GM23248 (cell line): ENCODE results near the gene MRPL10. TPM values are rescaled to one million over a fixed set of nuclear protein-coding genes. Genes with fewer than 3 reads are reported as not detected.

Experiments
- DNase-seq: peaks from one replicate; pipeline ENCODE4 v3.0.0-alpha.2; 2015
- H2AFZ ChIP-seq: fragments of 200-600 bp; sonication (generic); 2 replicates; pipeline ENCODE4 v1.6.1; 2016; ENCODE audit warnings: antibody characterized with exemption
- H3F3A ChIP-seq: fragments of 200-600 bp; sonication (generic); 2 replicates; pipeline ENCODE4 v1.6.1; 2016; ENCODE audit warnings: mild to moderate bottlenecking, antibody characterized with exemption, mixed run types; ENCODE audit not compliant: insufficient read depth
- H3K27ac ChIP-seq: fragments of 200-600 bp; sonication (generic); 2 replicates; pipeline ENCODE4 v1.5.1; 2016; ENCODE audit warnings: mild to moderate bottlenecking
- H3K27me3 ChIP-seq: fragments of 200-600 bp; sonication (generic); replicated peaks from 2 replicates; pipeline ENCODE4 v1.6.1; 2016; ENCODE audit warnings: mild to moderate bottlenecking; ENCODE audit not compliant: insufficient read depth
- H3K36me3 ChIP-seq: fragments of 200-600 bp; sonication (generic); 2 replicates; pipeline ENCODE4 v1.6.1; 2016; ENCODE audit warnings: low read depth, mild to moderate bottlenecking
- H3K4me1 ChIP-seq: fragments of 200-600 bp; sonication (generic); 2 replicates; pipeline ENCODE4 v1.6.1; 2016; ENCODE audit warnings: mild to moderate bottlenecking; ENCODE audit not compliant: insufficient read depth
- H3K4me2 ChIP-seq: fragments of 200-600 bp; sonication (generic); one replicate; pipeline ENCODE4 v1.6.1; 2016; ENCODE audit warnings: mild to moderate bottlenecking; ENCODE audit not compliant: unreplicated experiment
- H3K4me3 ChIP-seq: fragments of 200-600 bp; sonication (generic); 2 replicates; pipeline ENCODE4 v1.5.1; 2016; ENCODE audit warnings: mild to moderate bottlenecking
- H3K79me2 ChIP-seq: fragments of 200-600 bp; sonication (generic); 2 replicates; pipeline ENCODE4 v1.6.1; 2016; ENCODE audit warnings: mild to moderate bottlenecking; ENCODE audit not compliant: insufficient read depth
- H3K9ac ChIP-seq: fragments of 200-600 bp; sonication (generic); 2 replicates; pipeline ENCODE4 v1.6.1; 2016; ENCODE audit warnings: mild to moderate bottlenecking
- H3K9me2 ChIP-seq: fragments of 200-600 bp; sonication (generic); 2 replicates; pipeline ENCODE4 v1.6.1; 2016; ENCODE audit warnings: mixed run types, mild to moderate bottlenecking, moderate library complexity; ENCODE audit not compliant: insufficient read depth
- H3K9me3 ChIP-seq: fragments of 200-600 bp; sonication (generic); one replicate; pipeline ENCODE4 v1.6.1; 2017; ENCODE audit warnings: low read depth
- H4K20me1 ChIP-seq: fragments of 200-600 bp; sonication (generic); 2 replicates; pipeline ENCODE4 v1.6.0; 2016; ENCODE audit not compliant: insufficient read depth
- EZH2 ChIP-seq: fragments of 200-600 bp; sonication (generic); IDR thresholded peaks from 2 replicates; pipeline ENCODE4 v1.6.1; 2018; ENCODE audit warnings: antibody characterized with exemption, mild to moderate bottlenecking; ENCODE audit not compliant: insufficient read depth, poor library complexity, severe bottlenecking
- EZH2phosphoT487 ChIP-seq: fragments of 200-600 bp; sonication (generic); IDR thresholded peaks from 2 replicates; pipeline ENCODE4 v1.6.1; 2018; ENCODE audit warnings: antibody characterized with exemption, moderate library complexity, mild to moderate bottlenecking, low read depth; ENCODE audit not compliant: insufficient read depth
- WGBS, 2 experiments: methylation state at CpG; one replicate each; pipeline ENCODE4 v1.1.6; 2015 to 2017; ENCODE audit warnings: low lambda C conversion rate in 2 of 2, low coverage in 1 of 2; ENCODE audit errors: missing lambda C conversion rate in 2 of 2; 5-methylcytosine and 5-hydroxymethylcytosine counted together
- in situ Hi-C: fragments of 300-500 bp; cut with MboI; formaldehyde crosslinking; loops from 2 replicates; pipeline ENCODE4 v1.15.0; 2020
- polyA plus RNA-seq: library from polyadenylated mRNA; unstranded; fragments of >200 nt; fragmentation: Nextera tagmentation; extraction: Ambion mirVana; gene quantifications from 2 replicates; pipeline ENCODE4 v1.2.1, GENCODE V29; 2016
- total RNA-seq: library from RNA; depleted of rRNA; stranded (reverse); fragments of >200 nt; shearing (Covaris generic); gene quantifications from 2 replicates; pipeline ENCODE4 v1.2.3, GENCODE V29; 2014

The MRPL10 gene
- total and polyA plus RNA-seq, 2 experiments from 2014 or later, result 30.6 to 37.3 TPM

- H3K27ac ChIP-seq, result no peak overlapping the region
- peak; percentile 53 for DNase-seq
- no peaks in the 10 kb centered on the region for H3K36me3 ChIP-seq
- 37 to 50% methylated on average over 6 to 7 of the region's 7 CpGs for WGBS, 2 experiments
- in situ Hi-C loops, result no loop called here
- TF ChIP-seq EZH2 (no peak), EZH2phosphoT487 (no peak)
- no peaks in the 10 kb centered on the region for H3K9me2 ChIP-seq
- no peak overlapping the region for H3K4me3 ChIP-seq
- peak overlapping the region; percentile 48; the same call in 1 of the 2 replicates for H2AFZ ChIP-seq
- H4K20me1 ChIP-seq, result no peaks in the 10 kb centered on the region
- peak overlapping the region; percentile 42 for H3K4me2 ChIP-seq
- H3K79me2 ChIP-seq, result no peaks in the 10 kb centered on the region
- peaks cover 16% of the 10 kb centered on the region for H3K4me1 ChIP-seq
- no peaks in the 10 kb centered on the region; the same call in 1 of the 2 replicates for H3K27me3 ChIP-seq
- H3K9me3 ChIP-seq, result no peaks in the 10 kb centered on the region
- no peaks in the 10 kb centered on the region for H3F3A ChIP-seq
- H3K9ac ChIP-seq, result no peak overlapping the region
These were observed 33.5 kb upstream of the MRPL10 start for GRCh38 chr17:47864791-47865216.

- Histone ChIP-seq H3K9me3 (no peaks in the 10 kb centered on the region), H3K36me3 (no peaks in the 10 kb centered on the region), H3K27ac (peak overlapping the region; percentile 84), H3K27me3 (no peaks in the 10 kb centered on the region; the same call in 1 of the 2 replicates), H4K20me1 (no peaks in the 10 kb centered on the region), H3K9ac (peak overlapping the region; percentile 63), H3K79me2 (no peaks in the 10 kb centered on the region), H3K4me2 (peak overlapping the region; percentile 74), H2AFZ (peak overlapping the region; percentile 93), H3F3A (no peaks in the 10 kb centered on the region), H3K4me1 (peaks cover 16% of the 10 kb centered on the region), H3K4me3 (no peak overlapping the region), H3K9me2 (no peaks in the 10 kb centered on the region)
- in situ Hi-C loops, result no loop called here
- WGBS, 2 experiments, result 61% methylated on average over 7 of the region's 7 CpGs
- TF ChIP-seq EZH2, result no peak
- no peak for TF ChIP-seq EZH2phosphoT487
- DNase-seq, result peak; percentile 90
These were observed 31.5 kb upstream of the MRPL10 start for GRCh38 chr17:47862621-47863440.

DNA sequence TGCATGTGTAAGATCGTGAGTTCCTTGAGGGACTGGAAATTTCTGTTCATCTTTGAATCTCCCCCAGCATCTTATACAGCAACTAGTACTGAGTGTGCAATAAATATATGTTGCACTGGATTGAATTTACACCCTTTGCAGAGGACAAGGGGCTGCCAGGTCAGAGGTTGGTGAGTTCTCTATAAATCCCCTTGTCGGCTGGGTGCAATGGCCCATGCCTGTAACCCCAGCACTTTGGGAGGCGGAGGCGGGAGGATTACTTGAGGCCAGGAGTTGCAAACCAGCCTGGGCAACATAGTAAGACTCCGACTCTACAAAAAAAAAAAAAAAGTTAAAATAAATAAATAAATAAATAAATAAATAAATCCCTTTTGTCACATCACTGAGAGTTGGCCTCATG is 29.0 kb upstream of the MRPL10 start:
- Histone ChIP-seq H3K27me3 (peaks cover 4% of the 10 kb centered on the region; the same call in 1 of the 2 replicates), H3K4me2 (no peak overlapping the region), H3K9ac (no peak overlapping the region), H3K9me3 (no peaks in the 10 kb centered on the region), H3K27ac (no peak overlapping the region), H2AFZ (no peak overlapping the region), H3K79me2 (no peaks in the 10 kb centered on the region), H3K9me2 (no peaks in the 10 kb centered on the region), H3K4me3 (no peak overlapping the region), H3K4me1 (peaks cover 19% of the 10 kb centered on the region), H4K20me1 (no peaks in the 10 kb centered on the region), H3F3A (no peaks in the 10 kb centered on the region), H3K36me3 (no peaks in the 10 kb centered on the region)
- in situ Hi-C loops, result no loop called here
- 80% methylated on average over 5 of the region's 5 CpGs for WGBS, 2 experiments
- DNase-seq, result no peak
- TF ChIP-seq EZH2phosphoT487, result no peak
- no peak for TF ChIP-seq EZH2

GRCh38 chr17:47857551-47858455 is 26.5 kb upstream of the MRPL10 start:
- Histone ChIP-seq H3K4me3 (no peak overlapping the region), H3K36me3 (no peaks in the 10 kb centered on the region), H4K20me1 (no peaks in the 10 kb centered on the region), H3K27ac (no peak overlapping the region), H3K9ac (no peak overlapping the region), H3K79me2 (no peaks in the 10 kb centered on the region), H3K9me3 (no peaks in the 10 kb centered on the region), H3K4me1 (peaks cover 9% of the 10 kb centered on the region), H3K9me2 (no peaks in the 10 kb centered on the region), H3K27me3 (peaks cover 29% of the 10 kb centered on the region), H2AFZ (no peak overlapping the region), H3K4me2 (no peak overlapping the region), H3F3A (no peaks in the 10 kb centered on the region)
- in situ Hi-C loops, result no loop called here
- DNase-seq, result no peak
- TF ChIP-seq EZH2, result no peak
- no peak for TF ChIP-seq EZH2phosphoT487
- 66 to 75% methylated on average over 8 to 16 of the region's 16 CpGs for WGBS, 2 experiments
